ENCODE results near the gene SSTR5. TPM values are rescaled to one million over a fixed set of nuclear protein-coding genes. Genes with fewer than 3 reads are reported as not detected.

The SSTR5 gene
- total RNA-seq, 6 donors from 2014 or later = not detected

DNA sequence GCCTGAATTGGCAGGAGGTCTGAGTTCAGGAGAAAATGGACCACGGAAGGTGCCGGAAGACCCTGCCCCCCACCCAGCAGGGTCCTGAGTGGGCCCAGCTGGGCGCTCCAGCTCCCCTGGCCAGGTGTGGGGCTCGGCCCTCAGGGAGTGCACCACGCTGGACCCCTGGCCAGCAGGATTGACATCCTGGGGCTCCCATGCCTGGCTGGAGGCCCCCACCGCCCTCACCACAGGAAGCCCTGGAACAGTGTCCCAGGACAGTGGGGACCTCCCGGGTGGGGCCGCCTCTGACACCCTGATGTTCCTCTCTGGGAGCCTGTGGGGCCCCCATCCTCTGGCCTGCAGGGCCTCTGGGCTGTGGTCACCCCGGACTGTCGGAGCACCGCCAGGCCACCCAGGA, 52.2 kb downstream of the SSTR5 start:
- DNase-seq = peak in 1 of 2 donors; percentile 71
- no peak overlapping the region for H3K4me3 ChIP-seq
- H3K9me3 ChIP-seq = no peaks in the 10 kb centered on the region
- WGBS, 2 donors = 95% methylated on average over 6 of the region's 11 CpGs; no CpG with 5 or more reads in 1 of the 2 donors
- TF ChIP-seq POLR2A (IDR thresholded peaks at IDR 0.05) = no peak
- no peak for TF ChIP-seq POLR2AphosphoS5 (IDR thresholded peaks at IDR 0.05)
- TF ChIP-seq EP300 (IDR thresholded peaks at IDR 0.05) = no peak
- TF ChIP-seq CTCF (IDR thresholded peaks at IDR 0.05) = no peak
- ATAC-seq (ENCODE audit: low FRiP score in 2 of 2) = no peak
- no peak overlapping the region for H3K27ac ChIP-seq
- no peaks in the 10 kb centered on the region for H3K27me3 ChIP-seq
- no peaks in the 10 kb centered on the region for H3K36me3 ChIP-seq
- no peaks in the 10 kb centered on the region for H3K4me1 ChIP-seq

GRCh38 chr16:1125471-1125870, 52.9 kb downstream of the SSTR5 start:
- Histone ChIP-seq H3K4me3 (no peak overlapping the region), H3K4me1 (no peaks in the 10 kb centered on the region), H3K27ac (no peak overlapping the region), H3K9me3 (no peaks in the 10 kb centered on the region), H3K27me3 (no peaks in the 10 kb centered on the region), H3K36me3 (no peaks in the 10 kb centered on the region)
- TF ChIP-seq CTCF (IDR thresholded peaks at IDR 0.05) (no peak), POLR2A (IDR thresholded peaks at IDR 0.05) (no peak), POLR2AphosphoS5 (IDR thresholded peaks at IDR 0.05) (no peak), EP300 (IDR thresholded peaks at IDR 0.05) (no peak)
- DNase-seq = peak in 1 of 2 donors; percentile 75
- 19% methylated on average over 17 of the region's 18 CpGs; no CpG with 5 or more reads in 1 of the 2 donors for WGBS, 2 donors
- no peak for ATAC-seq (ENCODE audit: low FRiP score in 2 of 2)

DNA sequence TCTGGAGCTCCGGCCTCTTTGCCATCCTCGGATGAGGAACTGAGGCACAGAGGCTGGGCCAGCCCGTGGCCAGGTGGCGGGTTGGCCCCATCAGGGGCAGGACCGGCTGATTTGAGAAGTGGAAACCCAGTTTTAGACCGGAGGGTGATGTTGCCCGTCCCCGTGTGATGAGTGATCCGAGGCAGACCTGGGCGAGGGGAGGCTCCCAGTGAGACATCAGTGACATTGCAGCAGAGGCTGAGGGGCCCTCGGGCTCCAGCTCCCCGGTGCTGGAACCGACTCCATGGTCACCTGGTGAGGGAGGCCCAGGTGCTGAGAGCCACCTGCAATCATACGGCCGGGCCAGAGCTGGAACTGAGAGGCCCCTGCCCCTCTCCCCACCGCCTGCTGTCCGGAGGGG, 53.5 kb downstream of the SSTR5 start:
- no peaks in the 10 kb centered on the region for H3K9me3 ChIP-seq
- peak in 1 of 2 donors; percentile 58 for DNase-seq
- H3K27me3 ChIP-seq = no peaks in the 10 kb centered on the region
- H3K36me3 ChIP-seq = no peaks in the 10 kb centered on the region
- TF ChIP-seq POLR2AphosphoS5 (IDR thresholded peaks at IDR 0.05) (no peak), CTCF (IDR thresholded peaks at IDR 0.05) (no peak), EP300 (IDR thresholded peaks at IDR 0.05) (no peak), POLR2A (IDR thresholded peaks at IDR 0.05) (no peak)
- H3K27ac ChIP-seq = no peak overlapping the region
- WGBS, 2 donors = 44 to 50% methylated on average over 4 to 17 of the region's 17 CpGs
- no peaks in the 10 kb centered on the region for H3K4me1 ChIP-seq
- no peak overlapping the region for H3K4me3 ChIP-seq
- ATAC-seq (ENCODE audit: low FRiP score in 2 of 2) = no peak

GRCh38 chr16:1126586-1126985, 54.0 kb downstream of the SSTR5 start:
- 41 to 51% methylated on average over 6 to 9 of the region's 10 CpGs for WGBS, 2 donors
- Histone ChIP-seq H3K4me3 (no peak overlapping the region), H3K27me3 (no peaks in the 10 kb centered on the region), H3K27ac (no peak overlapping the region), H3K4me1 (no peaks in the 10 kb centered on the region), H3K9me3 (no peaks in the 10 kb centered on the region), H3K36me3 (no peaks in the 10 kb centered on the region)
- TF ChIP-seq POLR2AphosphoS5 (IDR thresholded peaks at IDR 0.05) = no peak
- no peak for TF ChIP-seq CTCF (IDR thresholded peaks at IDR 0.05)
- no peak for TF ChIP-seq EP300 (IDR thresholded peaks at IDR 0.05)
- no peak for TF ChIP-seq POLR2A (IDR thresholded peaks at IDR 0.05)
- DNase-seq = peak in 1 of 2 donors; percentile 50
- ATAC-seq (ENCODE audit: low FRiP score in 2 of 2) = no peak

GRCh38 chr16:1127101-1127500, 54.6 kb downstream of the SSTR5 start:
- WGBS, 2 donors = 55 to 70% methylated on average over 2 to 16 of the region's 16 CpGs
- Histone ChIP-seq H3K27ac (no peak overlapping the region), H3K9me3 (no peaks in the 10 kb centered on the region), H3K4me1 (no peaks in the 10 kb centered on the region), H3K36me3 (no peaks in the 10 kb centered on the region), H3K27me3 (no peaks in the 10 kb centered on the region), H3K4me3 (no peak overlapping the region)
- DNase-seq (peak in 1 of 2 donors; percentile 67), ATAC-seq (ENCODE audit: low FRiP score in 2 of 2) (no peak)
- TF ChIP-seq POLR2A (IDR thresholded peaks at IDR 0.05) (no peak), EP300 (IDR thresholded peaks at IDR 0.05) (no peak), POLR2AphosphoS5 (IDR thresholded peaks at IDR 0.05) (no peak), CTCF (IDR thresholded peaks at IDR 0.05) (no peak)

Measured in upper lobe of left lung (tissue), 6 donors.